Measurements from ENCODE around the gene ABCG2. TPM values are rescaled to one million over a fixed set of nuclear protein-coding genes. Genes with fewer than 3 reads are reported as not detected.
A peak's percentile ranks its signal among the peaks of the same experiment; 100 is the strongest.

Gene ABCG2
- total and polyA plus RNA-seq, 3 experiments from 2014 or later, result 0.54 to 1.4 (median 0.89) TPM

DNA sequence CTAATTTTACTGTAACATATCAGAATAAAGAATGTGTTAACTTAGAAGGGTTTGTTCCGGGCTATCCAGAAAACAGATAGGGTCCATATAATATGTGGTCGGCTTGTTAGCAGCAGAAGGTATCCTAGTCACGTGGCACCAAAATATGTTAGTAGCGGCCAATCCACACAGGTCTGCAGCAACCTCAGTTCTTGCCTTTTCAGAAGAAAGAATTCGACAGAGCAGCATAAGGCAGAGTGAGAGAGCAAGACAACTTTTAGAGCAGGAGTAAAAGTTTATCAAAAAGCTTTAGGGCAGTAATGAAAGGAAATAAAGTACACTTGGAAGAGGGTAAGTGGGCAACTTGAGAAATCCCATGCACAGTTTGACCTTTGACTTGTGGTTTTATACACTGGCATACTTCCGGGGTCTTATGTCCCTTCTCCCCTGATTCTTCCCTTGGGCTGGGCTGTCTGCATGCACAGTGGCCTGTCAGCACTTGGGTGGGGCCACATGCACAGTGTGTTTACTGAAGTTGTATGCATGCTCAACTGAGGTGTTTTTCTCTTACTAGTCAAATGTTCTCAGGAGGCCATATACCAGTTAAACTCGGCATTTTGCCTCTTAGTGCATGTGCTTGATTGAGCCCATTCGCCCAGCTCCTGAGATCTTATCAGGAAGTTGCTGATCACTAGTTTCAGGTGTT is 37.0 kb upstream of the ABCG2 start:
- H3K4me1 ChIP-seq (ENCODE audit: insufficient read depth, low read length), result no peaks in the 10 kb centered on the region
- no peak overlapping the region for H3K27ac ChIP-seq (ENCODE audit: low read depth, low read length)
- Mint-ChIP-seq H3K27ac (no peak overlapping the region), H3K4me3 (no peak overlapping the region), H3K36me3 (no peaks in the 10 kb centered on the region), H3K9me3 (no peaks in the 10 kb centered on the region), H3K27me3 (peaks cover 0 to 2% of the 10 kb centered on the region in 2 donors), H3K4me1 (no peaks in the 10 kb centered on the region)
- no peak for DNase-seq
- ChIA-PET POLR2A (no interaction called here), CTCF (interaction anchor here (1.6 kb wide), 1 partner anchor 11 kb away, joined by 3 read pairs; no protein-coding TSS in a partner anchor)
- no peaks in the 10 kb centered on the region for H3K9me3 ChIP-seq (ENCODE audit: low read length)
- H3K27me3 ChIP-seq (ENCODE audit: insufficient read depth, low read length, poor library complexity, severe bottlenecking), result no peaks in the 10 kb centered on the region
- H3K36me3 ChIP-seq (ENCODE audit: insufficient read depth, low read length), result no peaks in the 10 kb centered on the region
- no peak overlapping the region for H3K4me3 ChIP-seq (ENCODE audit: low read length)

DNA sequence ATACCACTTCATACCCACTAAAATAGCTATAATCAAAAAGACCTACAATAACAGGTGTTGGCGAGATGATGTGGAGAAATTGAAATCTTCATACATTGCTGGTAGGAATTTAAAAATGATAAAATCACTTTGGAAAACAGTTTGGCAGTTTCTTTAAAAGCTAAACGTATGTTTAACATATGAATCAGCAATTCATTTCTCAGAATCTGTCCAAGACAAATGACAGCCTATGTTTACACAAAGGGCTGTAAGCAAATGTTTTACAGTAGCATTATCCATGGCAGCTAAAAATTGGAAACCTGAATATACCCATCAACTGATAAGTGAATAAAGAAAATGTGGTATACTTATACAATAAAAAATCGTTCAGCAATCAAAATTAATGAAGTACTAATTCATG is 33.0 kb upstream of the ABCG2 start:
- POLR2A ChIA-PET, result no interaction called here
- H3K27ac Mint-ChIP-seq, result no peak overlapping the region
- no peaks in the 10 kb centered on the region for H3K9me3 Mint-ChIP-seq
- Histone ChIP-seq H3K4me3 (ENCODE audit: low read length) (no peak overlapping the region), H3K4me1 (ENCODE audit: insufficient read depth, low read length) (no peaks in the 10 kb centered on the region), H3K36me3 (ENCODE audit: insufficient read depth, low read length) (no peaks in the 10 kb centered on the region), H3K27me3 (ENCODE audit: insufficient read depth, low read length, poor library complexity, severe bottlenecking) (no peaks in the 10 kb centered on the region), H3K27ac (ENCODE audit: low read depth, low read length) (no peak overlapping the region), H3K9me3 (ENCODE audit: low read length) (no peaks in the 10 kb centered on the region)
- peaks cover 0 to 6% (median 2%) of the 10 kb centered on the region in 3 donors for H3K4me1 Mint-ChIP-seq
- no peak overlapping the region for H3K4me3 Mint-ChIP-seq
- no peaks in the 10 kb centered on the region for H3K27me3 Mint-ChIP-seq
- no peak for DNase-seq
- CTCF ChIA-PET, result no interaction called here
- no peaks in the 10 kb centered on the region for H3K36me3 Mint-ChIP-seq

DNA sequence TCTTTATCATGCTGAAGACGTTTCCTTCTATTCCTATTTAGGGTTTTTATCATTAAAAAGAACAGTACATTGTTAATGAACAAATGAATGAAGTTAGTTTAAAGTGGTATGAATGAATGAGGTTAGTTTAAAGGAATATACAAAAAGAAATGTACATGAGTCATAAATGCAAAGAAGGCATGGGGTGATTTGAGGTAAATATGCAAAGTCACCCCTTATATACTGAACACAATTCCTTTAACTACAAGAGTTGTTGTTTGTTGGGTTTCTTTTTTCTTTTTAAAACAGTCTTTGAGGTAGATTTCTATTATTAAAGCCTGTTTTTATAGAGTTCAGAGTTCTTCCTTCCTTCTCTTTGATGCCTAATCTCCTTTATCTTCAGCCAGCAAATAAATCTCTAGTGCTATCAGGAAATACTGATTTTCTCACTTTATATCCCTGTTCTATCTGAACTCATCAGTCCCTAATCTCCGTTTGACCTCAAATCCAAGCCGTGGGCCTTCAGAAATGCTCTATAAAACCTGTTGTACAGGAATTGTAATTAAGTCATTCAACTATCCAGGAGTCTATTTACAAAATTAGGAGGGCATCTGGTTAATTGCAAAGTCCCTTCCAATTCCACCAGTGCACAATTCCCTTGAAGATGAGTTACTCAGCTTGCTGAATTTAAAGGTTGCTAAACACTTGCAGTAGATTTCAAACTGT is 31.6 kb upstream of the ABCG2 start:
- CTCF ChIA-PET, result no interaction called here
- no peak overlapping the region for H3K27ac Mint-ChIP-seq
- H3K9me3 Mint-ChIP-seq, result no peaks in the 10 kb centered on the region
- no peaks in the 10 kb centered on the region for H3K36me3 Mint-ChIP-seq
- H3K27me3 ChIP-seq (ENCODE audit: insufficient read depth, low read length, poor library complexity, severe bottlenecking), result no peaks in the 10 kb centered on the region
- H3K9me3 ChIP-seq (ENCODE audit: low read length), result no peaks in the 10 kb centered on the region
- DNase-seq, result no peak
- POLR2A ChIA-PET, result no interaction called here
- no peaks in the 10 kb centered on the region for H3K36me3 ChIP-seq (ENCODE audit: insufficient read depth, low read length)
- H3K27me3 Mint-ChIP-seq, result peaks cover 0 to 1% of the 10 kb centered on the region in 2 donors
- no peak overlapping the region for H3K4me3 ChIP-seq (ENCODE audit: low read length)
- no peaks in the 10 kb centered on the region for H3K4me1 ChIP-seq (ENCODE audit: insufficient read depth, low read length)
- H3K4me1 Mint-ChIP-seq, result peaks cover 0 to 6% (median 2%) of the 10 kb centered on the region in 3 donors
- no peak overlapping the region for H3K27ac ChIP-seq (ENCODE audit: low read depth, low read length)
- H3K4me3 Mint-ChIP-seq, result no peak overlapping the region

DNA sequence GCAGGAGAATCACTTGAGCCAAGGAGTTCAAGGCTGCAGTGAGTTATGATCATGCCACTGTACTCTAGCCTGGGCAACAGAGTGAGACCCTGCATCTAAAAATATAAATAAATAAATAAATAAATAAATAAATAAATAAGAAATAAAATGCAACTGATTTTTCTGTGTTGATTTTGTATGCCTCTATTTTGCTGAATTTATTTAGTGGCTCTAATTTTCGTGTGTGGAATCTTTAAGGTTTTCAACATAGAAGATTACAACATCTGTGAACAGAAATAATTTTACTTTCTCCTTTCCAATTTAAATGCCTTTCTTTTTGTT is 30.9 kb upstream of the ABCG2 start:
- no peak for DNase-seq
- Histone ChIP-seq H3K27ac (ENCODE audit: low read depth, low read length) (no peak overlapping the region), H3K36me3 (ENCODE audit: insufficient read depth, low read length) (no peaks in the 10 kb centered on the region), H3K9me3 (ENCODE audit: low read length) (no peaks in the 10 kb centered on the region), H3K27me3 (ENCODE audit: insufficient read depth, low read length, poor library complexity, severe bottlenecking) (no peaks in the 10 kb centered on the region), H3K4me3 (ENCODE audit: low read length) (no peak overlapping the region), H3K4me1 (ENCODE audit: insufficient read depth, low read length) (no peaks in the 10 kb centered on the region)
- ChIA-PET CTCF (no interaction called here), POLR2A (no interaction called here)
- no peak overlapping the region for H3K4me3 Mint-ChIP-seq
- H3K27ac Mint-ChIP-seq, result no peak overlapping the region
- peaks cover 0 to 1% of the 10 kb centered on the region in 2 donors for H3K27me3 Mint-ChIP-seq
- H3K4me1 Mint-ChIP-seq, result peaks cover 0 to 6% (median 2%) of the 10 kb centered on the region in 3 donors
- no peaks in the 10 kb centered on the region for H3K36me3 Mint-ChIP-seq
- H3K9me3 Mint-ChIP-seq, result no peaks in the 10 kb centered on the region

DNA sequence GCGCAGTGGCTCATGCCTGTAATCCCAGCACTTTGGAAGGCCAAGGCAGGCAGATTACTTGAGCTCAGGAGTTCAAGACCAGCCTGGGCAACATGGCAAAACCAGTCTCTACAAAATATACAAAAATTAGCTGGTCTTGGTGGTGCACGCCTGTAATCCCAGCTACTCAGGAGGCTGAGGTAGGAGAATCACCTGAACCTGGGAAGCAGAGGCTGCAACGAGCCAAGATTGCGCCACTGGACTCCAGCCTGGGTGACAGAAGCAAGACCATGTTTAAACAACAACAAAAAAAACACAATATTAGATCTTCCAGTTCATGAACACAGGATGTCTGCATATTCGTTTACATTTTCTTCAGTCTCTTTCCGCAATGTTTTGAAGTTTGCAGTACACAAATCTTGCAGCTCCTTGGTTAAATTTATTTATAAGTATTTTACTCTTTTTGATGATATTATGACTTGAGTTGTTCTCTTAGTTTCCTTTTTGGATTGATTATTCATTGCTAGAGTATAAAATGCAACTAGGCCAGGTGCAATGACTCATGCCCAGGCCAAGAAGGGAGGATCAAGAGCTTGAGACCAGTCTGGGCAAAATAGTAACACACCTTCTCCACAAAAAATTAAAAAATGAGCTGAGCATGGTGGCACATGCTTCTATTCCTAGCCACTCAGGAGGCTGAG is 30.4 kb upstream of the ABCG2 start:
- H3K4me1 ChIP-seq (ENCODE audit: insufficient read depth, low read length), result no peaks in the 10 kb centered on the region
- peak overlapping the region in 1 of 7 donors; percentile 11 for H3K4me3 Mint-ChIP-seq
- POLR2A ChIA-PET, result no interaction called here
- H3K4me3 ChIP-seq (ENCODE audit: low read length), result no peak overlapping the region
- H3K36me3 ChIP-seq (ENCODE audit: insufficient read depth, low read length), result no peaks in the 10 kb centered on the region
- H3K27ac Mint-ChIP-seq, result peak overlapping the region in 1 of 8 donors; percentile 69
- CTCF ChIA-PET, result no interaction called here
- H3K36me3 Mint-ChIP-seq, result peaks cover 0 to 4% (median 0%) of the 10 kb centered on the region in 3 donors
- no peaks in the 10 kb centered on the region for H3K9me3 ChIP-seq (ENCODE audit: low read length)
- peaks cover 0 to 6% (median 2%) of the 10 kb centered on the region in 3 donors for H3K4me1 Mint-ChIP-seq
- H3K27ac ChIP-seq (ENCODE audit: low read depth, low read length), result no peak overlapping the region
- H3K27me3 Mint-ChIP-seq, result peaks cover 0 to 1% of the 10 kb centered on the region in 2 donors
- no peak for DNase-seq
- H3K27me3 ChIP-seq (ENCODE audit: insufficient read depth, low read length, poor library complexity, severe bottlenecking), result no peaks in the 10 kb centered on the region
- H3K9me3 Mint-ChIP-seq, result no peaks in the 10 kb centered on the region

DNA sequence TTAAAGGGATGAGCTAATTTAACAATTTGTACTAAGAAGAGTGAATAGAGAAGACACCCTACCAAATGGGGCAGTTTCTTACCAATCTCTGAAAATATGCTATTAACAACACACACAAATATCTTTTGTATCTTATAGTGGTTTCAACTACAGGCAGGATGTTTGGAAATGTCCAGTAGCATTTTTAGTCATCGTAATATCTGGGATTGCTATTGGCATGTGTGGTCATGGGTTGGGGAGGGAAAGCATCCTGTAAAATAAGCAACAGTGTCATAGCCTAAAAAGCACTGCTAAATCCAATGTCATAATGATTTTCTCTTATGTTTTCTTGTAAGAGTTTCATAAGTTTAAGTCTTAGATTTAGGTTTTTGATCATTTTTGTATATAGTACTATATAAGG is 29.3 kb upstream of the ABCG2 start:
- Mint-ChIP-seq H3K4me1 (peaks cover 0 to 6% (median 4%) of the 10 kb centered on the region in 3 donors), H3K9me3 (no peaks in the 10 kb centered on the region), H3K27me3 (peaks cover 0 to 3% of the 10 kb centered on the region in 2 donors), H3K27ac (no peak overlapping the region), H3K4me3 (no peak overlapping the region), H3K36me3 (peaks cover 0 to 4% (median 0%) of the 10 kb centered on the region in 3 donors)
- CTCF ChIA-PET, result no interaction called here
- POLR2A ChIA-PET, result no interaction called here
- Histone ChIP-seq H3K27me3 (ENCODE audit: insufficient read depth, low read length, poor library complexity, severe bottlenecking) (no peaks in the 10 kb centered on the region), H3K36me3 (ENCODE audit: insufficient read depth, low read length) (no peaks in the 10 kb centered on the region), H3K4me1 (ENCODE audit: insufficient read depth, low read length) (no peaks in the 10 kb centered on the region), H3K27ac (ENCODE audit: low read depth, low read length) (no peak overlapping the region), H3K4me3 (ENCODE audit: low read length) (no peak overlapping the region), H3K9me3 (ENCODE audit: low read length) (no peaks in the 10 kb centered on the region)
- no peak for DNase-seq

DNA sequence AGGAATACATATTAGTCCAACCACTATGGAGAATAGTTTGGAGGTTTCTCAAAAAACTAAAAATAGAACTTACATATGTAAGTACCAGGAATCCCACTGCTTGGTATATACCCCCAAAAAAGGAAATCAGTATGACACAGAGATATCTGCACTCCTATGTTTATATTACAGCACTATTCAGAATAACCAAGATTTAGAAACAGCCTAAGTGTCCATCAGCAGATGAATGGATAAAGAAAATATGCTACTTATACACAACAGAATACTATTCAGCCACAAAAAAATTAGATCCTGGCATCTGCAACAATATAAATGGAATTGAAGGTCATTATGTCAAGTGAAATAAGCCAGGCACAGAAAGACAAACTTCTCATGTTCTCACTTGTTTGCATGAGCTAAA is 27.5 kb upstream of the ABCG2 start:
- H3K27me3 Mint-ChIP-seq, result peaks cover 3 to 13% of the 10 kb centered on the region in 2 donors
- H3K27ac ChIP-seq (ENCODE audit: low read depth, low read length), result no peak overlapping the region
- peaks cover 0 to 12% (median 0%) of the 10 kb centered on the region in 3 donors for H3K36me3 Mint-ChIP-seq
- no peaks in the 10 kb centered on the region for H3K36me3 ChIP-seq (ENCODE audit: insufficient read depth, low read length)
- ChIA-PET POLR2A (no interaction called here), CTCF (no interaction called here)
- H3K9me3 Mint-ChIP-seq, result peaks cover 0 to 2% (median 0%) of the 10 kb centered on the region in 5 donors
- H3K4me1 ChIP-seq (ENCODE audit: insufficient read depth, low read length), result no peaks in the 10 kb centered on the region
- H3K9me3 ChIP-seq (ENCODE audit: low read length), result no peaks in the 10 kb centered on the region
- peaks cover 4 to 11% (median 6%) of the 10 kb centered on the region in 3 donors for H3K4me1 Mint-ChIP-seq
- H3K4me3 Mint-ChIP-seq, result no peak overlapping the region
- no peak for DNase-seq
- no peak overlapping the region for H3K4me3 ChIP-seq (ENCODE audit: low read length)
- H3K27me3 ChIP-seq (ENCODE audit: insufficient read depth, low read length, poor library complexity, severe bottlenecking), result no peaks in the 10 kb centered on the region
- no peak overlapping the region for H3K27ac Mint-ChIP-seq

DNA sequence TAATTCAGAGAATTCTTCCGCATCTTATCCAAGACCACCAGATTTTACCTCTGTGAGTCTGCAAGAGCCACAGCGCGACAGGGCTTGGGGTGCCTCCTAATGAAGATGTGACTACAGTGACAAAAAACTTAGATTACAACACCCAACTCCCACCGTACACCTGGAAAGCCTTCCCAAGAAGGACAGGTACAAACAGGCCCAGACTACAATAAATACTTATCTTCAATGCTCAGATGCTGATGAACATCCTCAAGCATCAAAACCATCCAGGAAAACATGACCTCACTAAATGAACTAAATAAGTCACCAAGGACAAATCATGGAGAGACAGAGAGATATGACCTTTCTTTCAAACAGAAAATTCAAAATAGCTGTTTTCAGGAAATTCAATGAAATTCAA is 20.8 kb upstream of the ABCG2 start:
- Mint-ChIP-seq H3K36me3 (peaks cover 0 to 24% (median 0%) of the 10 kb centered on the region in 3 donors), H3K4me1 (peaks cover 2 to 6% (median 4%) of the 10 kb centered on the region in 3 donors), H3K27ac (no peak overlapping the region), H3K9me3 (peaks cover 3 to 9% (median 6%) of the 10 kb centered on the region in 5 donors), H3K27me3 (peaks cover 11 to 29% of the 10 kb centered on the region in 2 donors), H3K4me3 (no peak overlapping the region)
- H3K27me3 ChIP-seq (ENCODE audit: insufficient read depth, low read length, poor library complexity, severe bottlenecking), result no peaks in the 10 kb centered on the region
- no peaks in the 10 kb centered on the region for H3K36me3 ChIP-seq (ENCODE audit: insufficient read depth, low read length)
- no peak for DNase-seq
- no peak overlapping the region for H3K27ac ChIP-seq (ENCODE audit: low read depth, low read length)
- ChIA-PET POLR2A (no interaction called here), CTCF (no interaction called here)
- no peak overlapping the region for H3K4me3 ChIP-seq (ENCODE audit: low read length)
- H3K9me3 ChIP-seq (ENCODE audit: low read length), result no peaks in the 10 kb centered on the region
- H3K4me1 ChIP-seq (ENCODE audit: insufficient read depth, low read length), result no peaks in the 10 kb centered on the region

All from CD8-positive, alpha-beta memory T cell (primary cell).